22Rv1 (cell line): Measurements from ENCODE around the gene CPT2.
"Not testable (repeated sequence)": the region's sequence is repeated elsewhere in the genome, so short reads cannot be mapped to it uniquely, and the experiment has no call there.

ENCODE experiments used
- H3K27ac ChIP-seq: fragments of 450-650 bp; 2 replicates; pipeline ENCODE4 v1.5.1; 2017
- ZFX ChIP-seq: fragments of 450-650 bp; IDR thresholded peaks from 2 replicates; pipeline ENCODE4 v1.6.1; 2017; ENCODE audit warnings: antibody characterized with exemption, borderline replicate concordance
- TF ChIP-seq, protein P1 (sequence below): fragments of 450-650 bp; IDR thresholded peaks from 2 replicates; pipeline ENCODE4 v1.5.1; 2017; ENCODE audit warnings: mild to moderate bottlenecking

The CPT2 gene

GRCh38 chr1:53189061-53189460 lies 7.6 kb upstream of the CPT2 start:
- H3K27ac ChIP-seq, result no peak overlapping the region
- TF ChIP-seq ZFX, result no peak
- TF ChIP-seq, protein P1, sequence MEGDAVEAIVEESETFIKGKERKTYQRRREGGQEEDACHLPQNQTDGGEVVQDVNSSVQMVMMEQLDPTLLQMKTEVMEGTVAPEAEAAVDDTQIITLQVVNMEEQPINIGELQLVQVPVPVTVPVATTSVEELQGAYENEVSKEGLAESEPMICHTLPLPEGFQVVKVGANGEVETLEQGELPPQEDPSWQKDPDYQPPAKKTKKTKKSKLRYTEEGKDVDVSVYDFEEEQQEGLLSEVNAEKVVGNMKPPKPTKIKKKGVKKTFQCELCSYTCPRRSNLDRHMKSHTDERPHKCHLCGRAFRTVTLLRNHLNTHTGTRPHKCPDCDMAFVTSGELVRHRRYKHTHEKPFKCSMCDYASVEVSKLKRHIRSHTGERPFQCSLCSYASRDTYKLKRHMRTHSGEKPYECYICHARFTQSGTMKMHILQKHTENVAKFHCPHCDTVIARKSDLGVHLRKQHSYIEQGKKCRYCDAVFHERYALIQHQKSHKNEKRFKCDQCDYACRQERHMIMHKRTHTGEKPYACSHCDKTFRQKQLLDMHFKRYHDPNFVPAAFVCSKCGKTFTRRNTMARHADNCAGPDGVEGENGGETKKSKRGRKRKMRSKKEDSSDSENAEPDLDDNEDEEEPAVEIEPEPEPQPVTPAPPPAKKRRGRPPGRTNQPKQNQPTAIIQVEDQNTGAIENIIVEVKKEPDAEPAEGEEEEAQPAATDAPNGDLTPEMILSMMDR, result no peak

DNA sequence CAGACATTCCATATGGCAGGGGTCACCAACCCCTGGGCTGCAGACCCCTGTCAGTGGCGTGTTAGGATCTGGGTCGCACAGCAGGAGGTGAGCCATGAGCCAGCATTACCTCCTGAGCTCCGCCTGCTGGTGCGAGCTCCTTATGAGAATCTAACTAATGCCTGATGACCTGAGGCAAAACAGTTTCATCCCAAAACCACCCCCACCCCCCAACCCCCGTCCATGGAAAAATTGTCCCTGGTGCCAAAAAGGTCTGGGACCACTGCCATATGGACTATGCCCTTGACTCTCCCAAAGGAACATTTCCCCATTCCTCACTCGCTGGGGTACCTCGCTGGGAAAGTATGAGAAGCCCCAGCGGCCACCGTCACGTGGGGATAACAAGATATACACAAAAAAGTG lies 6.4 kb upstream of the CPT2 start:
- TF ChIP-seq, protein P1, result no peak
- no peak for TF ChIP-seq ZFX
- no peak overlapping the region for H3K27ac ChIP-seq

- no peak overlapping the region for H3K27ac ChIP-seq
- TF ChIP-seq, protein P1, result no peak
- no peak for TF ChIP-seq ZFX
These were observed 1.2 kb upstream of the CPT2 start for GRCh38 chr1:53195246-53196016.

DNA sequence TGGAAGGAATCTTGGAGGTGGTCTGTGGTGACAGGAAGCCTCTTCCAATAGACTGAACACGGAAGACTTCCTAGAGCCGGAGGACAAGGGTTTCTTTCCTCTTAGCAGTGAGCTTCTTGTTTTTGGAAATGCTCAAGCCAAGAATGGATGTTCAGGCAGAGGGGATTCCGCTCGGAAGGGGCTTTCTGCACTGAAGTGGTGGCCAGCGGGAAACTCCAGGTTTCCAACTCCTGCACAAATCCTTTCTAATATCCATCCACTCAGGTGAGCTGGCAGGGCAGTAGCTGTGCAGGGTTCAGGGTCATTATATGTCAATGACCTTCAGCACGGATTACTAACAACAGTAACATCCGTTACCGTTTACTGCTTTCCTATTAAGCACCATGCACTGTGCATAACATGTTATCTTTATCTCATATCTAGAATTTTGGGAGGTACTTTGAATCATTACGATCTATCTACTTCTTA lies 573 bp upstream of the CPT2 start:
- H3K27ac ChIP-seq, result peak overlapping the region; percentile 71
- TF ChIP-seq, protein P1, result no peak
- TF ChIP-seq ZFX, result no peak

GRCh38 chr1:53197291-53198200 lies 922 bp downstream of the CPT2 start:
- no peak for TF ChIP-seq ZFX
- TF ChIP-seq, protein P1, result no peak
- peak overlapping the region; percentile 71 for H3K27ac ChIP-seq

GRCh38 chr1:53198241-53198651 lies 1.6 kb downstream of the CPT2 start:
- H3K27ac ChIP-seq, result no peak overlapping the region
- TF ChIP-seq, protein P1, result no peak

DNA sequence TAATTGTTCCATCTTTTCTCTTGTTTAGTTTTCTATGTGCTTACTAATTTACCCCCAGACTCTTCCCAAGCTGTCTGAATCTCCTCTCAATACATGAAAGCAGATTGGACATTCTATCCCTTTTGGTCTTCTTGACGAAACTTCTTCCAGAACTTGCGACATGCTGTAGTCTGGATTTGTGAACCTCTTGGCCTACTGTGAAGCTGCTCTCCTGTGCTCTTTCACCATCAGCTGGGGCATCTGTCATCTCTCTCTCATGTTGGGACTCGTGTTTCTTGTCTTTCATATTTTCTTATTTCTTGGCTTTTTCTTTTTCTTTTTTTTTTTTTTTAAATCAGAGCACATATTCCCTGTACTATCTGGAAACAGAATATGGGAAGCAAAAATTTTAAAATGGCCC lies 6.8 kb downstream of the CPT2 start:
- TF ChIP-seq, protein P1, result no peak
- no peak for TF ChIP-seq ZFX
- no peak overlapping the region for H3K27ac ChIP-seq

DNA sequence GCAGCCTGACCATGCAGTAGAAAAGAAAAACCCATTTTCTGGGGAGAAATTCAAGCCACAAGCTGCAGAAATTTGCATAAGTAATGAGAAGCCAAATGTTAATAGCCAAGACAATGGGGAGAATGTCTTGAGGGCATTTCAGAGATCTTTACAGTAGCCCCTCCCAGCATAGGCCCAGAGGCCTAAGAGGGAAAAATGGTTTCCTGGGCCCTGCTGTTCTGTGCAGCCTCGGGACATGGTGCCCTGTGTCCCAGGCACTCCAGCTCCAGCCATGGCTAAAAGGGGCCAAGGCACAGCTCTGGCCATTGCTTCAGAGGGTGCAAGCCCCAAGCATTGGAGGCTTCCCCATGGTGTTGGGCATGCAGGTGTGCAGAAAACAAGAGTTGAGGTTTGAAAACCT lies 8.9 kb downstream of the CPT2 start:
- H3K27ac ChIP-seq, result not testable (repeated sequence)

DNA sequence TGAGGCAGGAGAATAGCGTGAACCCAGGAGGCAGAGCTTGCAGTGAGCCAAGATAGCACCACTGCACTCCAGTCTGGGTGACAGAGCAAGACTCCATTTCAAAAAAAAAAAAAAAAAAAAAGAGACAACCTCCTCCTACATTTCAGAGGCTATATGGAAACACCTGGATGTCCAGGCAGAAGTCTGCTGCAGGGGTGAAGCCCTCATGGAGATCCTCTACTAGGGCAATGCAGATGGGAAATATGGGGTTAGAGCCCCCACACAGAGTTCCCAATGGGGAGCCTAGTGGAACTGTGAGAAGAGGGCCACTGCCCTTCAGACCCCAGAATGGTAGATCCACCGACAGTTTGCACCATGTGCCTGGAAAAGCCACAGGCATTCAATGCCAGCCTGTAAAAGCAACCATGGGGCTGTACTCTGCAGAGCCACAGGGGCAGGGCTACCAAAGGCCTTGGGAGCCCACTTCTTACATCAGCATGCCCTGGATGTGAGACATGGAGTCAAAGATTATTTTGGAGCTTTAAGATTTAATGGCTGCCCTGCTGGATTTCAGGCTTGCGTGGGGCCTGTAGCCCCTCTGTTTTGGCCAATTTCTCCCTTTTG lies 9.6 kb downstream of the CPT2 start:
- H3K27ac ChIP-seq, result not testable (repeated sequence)
